Nephron progenitor cell (in vitro differentiated cells): ENCODE results near the gene ITPR1.
A peak's percentile ranks its signal among the peaks of the same experiment; 100 is the strongest.

ENCODE experiments used
- DNase-seq: peaks from one replicate; pipeline ENCODE4 v3.0.0; 2021
- H3K27ac Mint-ChIP-seq: 2 replicates; pipeline ENCODE4 v1.8.0; 2021; ENCODE audit warnings: mild to moderate bottlenecking, moderate library complexity, mixed read lengths
- H3K27me3 Mint-ChIP-seq: 2 replicates; pipeline ENCODE4 v1.8.0; 2021; ENCODE audit warnings: mild to moderate bottlenecking, low read depth, mixed read lengths; ENCODE audit not compliant: poor library complexity
- H3K36me3 Mint-ChIP-seq: 2 replicates; pipeline ENCODE4 v1.8.0; 2021; ENCODE audit warnings: low read depth, mixed read lengths
- H3K4me1 Mint-ChIP-seq: 2 replicates; pipeline ENCODE4 v1.8.0; 2021; ENCODE audit warnings: mixed read lengths
- H3K4me3 Mint-ChIP-seq: 2 replicates; pipeline ENCODE4 v1.8.0; 2021; ENCODE audit warnings: mild to moderate bottlenecking, moderate library complexity, mixed read lengths
- H3K9me3 Mint-ChIP-seq: 2 replicates; pipeline ENCODE4 v1.8.0; 2021; ENCODE audit warnings: mild to moderate bottlenecking, moderate library complexity, mixed read lengths
- CTCF ChIP-seq: fragments of 200-600 bp; sonication (generic); IDR thresholded peaks from 2 replicates; pipeline ENCODE4 v1.5.0; 2021; ENCODE audit warnings: antibody characterized with exemption

ITPR1 gene

GRCh38 chr3:4674216-4674615 lies 181.1 kb downstream of the ITPR1 start:
- DNase-seq, result no peak
- no peak overlapping the region for H3K4me3 Mint-ChIP-seq
- no peaks in the 10 kb centered on the region for H3K4me1 Mint-ChIP-seq
- H3K9me3 Mint-ChIP-seq, result no peaks in the 10 kb centered on the region
- peaks cover 96% of the 10 kb centered on the region for H3K36me3 Mint-ChIP-seq
- TF ChIP-seq CTCF, result no peak
- no peak overlapping the region for H3K27ac Mint-ChIP-seq
- no peaks in the 10 kb centered on the region for H3K27me3 Mint-ChIP-seq

- no peak for TF ChIP-seq CTCF
- Mint-ChIP-seq H3K9me3 (no peaks in the 10 kb centered on the region), H3K4me1 (peaks cover 4% of the 10 kb centered on the region), H3K4me3 (no peak overlapping the region), H3K27ac (no peak overlapping the region), H3K27me3 (no peaks in the 10 kb centered on the region), H3K36me3 (peaks cover 95% of the 10 kb centered on the region)
- no peak for DNase-seq
Observed at GRCh38 chr3:4675704-4676103, 182.6 kb downstream of the ITPR1 start.

- H3K4me1 Mint-ChIP-seq, result peaks cover 4% of the 10 kb centered on the region
- H3K9me3 Mint-ChIP-seq, result no peaks in the 10 kb centered on the region
- no peak for DNase-seq
- H3K36me3 Mint-ChIP-seq, result peaks cover 94% of the 10 kb centered on the region
- peak overlapping the region; percentile 31 for H3K27ac Mint-ChIP-seq
- no peak overlapping the region for H3K4me3 Mint-ChIP-seq
- no peak for TF ChIP-seq CTCF
- H3K27me3 Mint-ChIP-seq, result no peaks in the 10 kb centered on the region
Observed at GRCh38 chr3:4678320-4678719, 185.2 kb downstream of the ITPR1 start.

- H3K36me3 Mint-ChIP-seq, result peaks cover 94% of the 10 kb centered on the region
- TF ChIP-seq CTCF, result no peak
- no peak for DNase-seq
- peaks cover 4% of the 10 kb centered on the region for H3K4me1 Mint-ChIP-seq
- no peak overlapping the region for H3K4me3 Mint-ChIP-seq
- no peak overlapping the region for H3K27ac Mint-ChIP-seq
- no peaks in the 10 kb centered on the region for H3K27me3 Mint-ChIP-seq
- no peaks in the 10 kb centered on the region for H3K9me3 Mint-ChIP-seq
Observed at GRCh38 chr3:4680227-4680691, 187.1 kb downstream of the ITPR1 start.

- Mint-ChIP-seq H3K4me3 (no peak overlapping the region), H3K36me3 (peaks cover 94% of the 10 kb centered on the region), H3K27ac (no peak overlapping the region), H3K9me3 (no peaks in the 10 kb centered on the region), H3K4me1 (peaks cover 4% of the 10 kb centered on the region), H3K27me3 (no peaks in the 10 kb centered on the region)
- TF ChIP-seq CTCF, result no peak
- DNase-seq, result no peak
Observed at GRCh38 chr3:4680871-4681300, 187.7 kb downstream of the ITPR1 start.

GRCh38 chr3:4681301-4681700 lies 188.2 kb downstream of the ITPR1 start:
- H3K4me1 Mint-ChIP-seq, result peaks cover 4% of the 10 kb centered on the region
- H3K4me3 Mint-ChIP-seq, result no peak overlapping the region
- DNase-seq, result no peak
- no peaks in the 10 kb centered on the region for H3K27me3 Mint-ChIP-seq
- no peaks in the 10 kb centered on the region for H3K9me3 Mint-ChIP-seq
- peaks cover 94% of the 10 kb centered on the region for H3K36me3 Mint-ChIP-seq
- peak overlapping the region; percentile 9 for H3K27ac Mint-ChIP-seq
- no peak for TF ChIP-seq CTCF
